Activated CD8-positive, alpha-beta memory T cell treated with anti-CD3 and anti-CD28 coated beads for 48 hours (primary cell): ENCODE measurements around the gene PPM1K.
"Not testable (repeated sequence)": the region's sequence is repeated elsewhere in the genome, so short reads cannot be mapped to it uniquely, and the experiment has no call there.

Experiments used
- DNase-seq, 3 experiments: peaks; one replicate each; pipeline ENCODE4 v3.0.0-alpha.2; 2020; ENCODE audit warnings: low read depth in 2 of 3, low spot score in 2 of 3

The PPM1K gene

DNA sequence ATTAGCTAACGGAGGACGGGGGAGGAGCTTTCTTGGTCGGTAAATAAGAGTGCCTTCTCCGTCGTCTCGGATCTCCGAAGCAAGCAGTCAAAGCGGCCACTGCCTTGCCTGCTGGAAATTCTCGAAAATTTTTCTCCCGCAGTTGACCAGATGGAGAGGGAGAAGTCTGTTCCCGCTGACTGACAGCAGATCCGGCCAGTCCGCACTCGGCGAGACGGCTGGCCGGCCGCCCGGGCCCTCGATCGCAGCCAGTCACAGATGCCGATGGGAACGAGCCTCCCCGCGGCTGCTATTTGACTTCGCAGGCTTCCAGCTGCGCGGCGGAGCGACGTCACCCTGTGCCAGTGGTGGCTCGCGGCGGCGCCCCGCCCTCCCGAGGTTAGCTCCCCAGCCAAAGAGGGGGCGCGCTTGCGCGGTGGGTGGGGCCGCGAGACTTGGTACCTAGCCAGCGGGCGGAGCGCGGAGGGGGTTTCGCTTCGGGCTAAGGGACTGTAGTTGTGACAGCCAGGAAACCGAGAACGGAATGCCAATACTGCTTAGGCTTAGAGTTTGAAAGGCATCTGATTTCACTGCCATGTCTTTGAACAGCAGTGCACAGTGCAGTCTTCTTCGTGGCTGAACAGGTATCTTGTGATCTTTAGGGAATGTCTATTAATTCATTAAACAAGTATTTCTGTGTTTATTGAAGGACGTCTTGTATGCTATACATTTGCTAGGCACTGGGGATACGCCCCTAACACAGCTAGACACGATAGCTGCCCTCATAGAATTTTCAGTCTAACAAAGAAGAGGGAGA lies at the start of gene PPM1K:
Gene PPM1K (minus strand): TSS at position 123 of the 796 bp plus-strand sequence. CDS start 5,978 bp downstream, outside the sequence.
- peak; percentile 91 to 99 (median 93) for DNase-seq

DNA sequence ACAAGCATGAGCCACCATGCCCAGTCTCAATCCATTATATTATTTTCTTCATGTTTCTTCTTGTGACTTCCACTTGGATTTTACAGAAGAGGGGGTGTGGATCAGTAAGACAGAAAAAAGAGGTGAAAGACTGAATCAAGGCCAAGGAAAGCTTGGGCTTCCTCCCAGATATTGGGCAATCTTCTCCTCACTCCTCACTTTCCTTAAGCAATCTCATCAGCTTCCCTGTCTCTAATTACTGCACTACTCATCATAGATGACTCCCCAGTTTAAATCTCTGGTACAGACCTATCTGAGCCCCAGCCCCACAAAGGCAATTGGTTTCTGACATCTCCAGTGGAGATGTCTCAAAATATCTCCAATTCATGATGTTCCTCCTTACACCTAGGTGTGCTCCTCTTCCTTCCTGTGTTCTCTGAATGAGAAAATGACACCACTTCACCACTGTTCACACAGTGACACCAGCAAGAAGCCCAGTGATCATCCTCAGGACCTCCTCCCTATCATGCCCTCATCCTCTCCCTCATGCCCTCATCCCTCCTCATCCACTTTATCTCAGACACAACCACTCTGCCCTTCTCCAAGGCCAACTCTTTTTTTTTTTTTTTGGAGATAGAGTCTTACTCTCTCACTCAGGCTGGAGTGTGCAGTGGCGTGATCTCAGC lies 49.5 kb upstream of the PPM1K start:
- DNase-seq = no peak

DNA sequence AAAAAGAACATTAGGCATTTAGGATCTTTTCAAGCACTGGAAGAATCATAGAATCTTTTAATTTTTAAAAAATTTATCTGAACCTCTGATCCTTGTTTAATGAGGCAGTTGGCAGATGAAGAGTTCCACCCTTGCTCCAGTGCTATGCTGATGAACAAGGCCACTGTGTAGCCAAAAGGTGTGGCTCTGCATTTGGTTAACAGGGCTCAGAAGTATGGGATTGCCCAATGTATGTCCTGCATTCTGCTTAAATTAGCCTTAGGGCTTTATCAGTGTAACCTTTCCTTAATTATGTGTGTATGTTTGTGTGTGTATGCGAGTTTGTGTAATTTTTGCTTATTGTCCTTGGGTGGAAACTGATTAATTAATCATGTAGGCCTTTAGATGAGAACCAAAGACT lies 43.3 kb upstream of the PPM1K start:
- DNase-seq = no peak

DNA sequence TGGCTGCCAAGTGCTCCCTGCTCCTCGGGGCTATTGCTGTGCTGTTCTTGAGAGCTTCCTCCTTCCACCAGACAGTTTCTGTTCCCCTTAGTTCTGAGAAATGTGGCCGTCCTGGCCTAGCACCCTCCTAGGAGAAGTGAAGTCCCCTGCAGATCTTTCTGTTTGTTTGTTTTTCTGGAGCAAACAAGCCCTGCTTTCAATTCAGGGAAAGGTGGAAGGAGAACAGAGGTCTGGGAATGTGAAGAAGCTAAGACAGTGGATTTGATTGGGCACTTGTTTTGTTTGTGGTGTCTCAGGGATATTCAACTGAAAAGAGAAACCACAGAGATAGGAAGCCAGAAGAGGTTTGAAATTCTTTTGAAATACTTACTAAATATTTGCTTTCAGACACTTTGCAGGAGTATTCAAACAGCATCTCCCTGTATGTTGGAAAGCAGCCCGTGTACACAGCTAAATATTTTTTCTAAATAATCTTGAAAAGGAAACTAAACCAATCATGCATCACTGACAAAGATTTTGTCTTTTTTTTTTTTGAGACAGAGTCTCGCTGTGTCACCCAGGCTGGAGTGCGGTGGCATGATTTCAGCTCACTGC lies 36.5 kb upstream of the PPM1K start:
- peak in 1 of 3 experiments; percentile 7 for DNase-seq

DNA sequence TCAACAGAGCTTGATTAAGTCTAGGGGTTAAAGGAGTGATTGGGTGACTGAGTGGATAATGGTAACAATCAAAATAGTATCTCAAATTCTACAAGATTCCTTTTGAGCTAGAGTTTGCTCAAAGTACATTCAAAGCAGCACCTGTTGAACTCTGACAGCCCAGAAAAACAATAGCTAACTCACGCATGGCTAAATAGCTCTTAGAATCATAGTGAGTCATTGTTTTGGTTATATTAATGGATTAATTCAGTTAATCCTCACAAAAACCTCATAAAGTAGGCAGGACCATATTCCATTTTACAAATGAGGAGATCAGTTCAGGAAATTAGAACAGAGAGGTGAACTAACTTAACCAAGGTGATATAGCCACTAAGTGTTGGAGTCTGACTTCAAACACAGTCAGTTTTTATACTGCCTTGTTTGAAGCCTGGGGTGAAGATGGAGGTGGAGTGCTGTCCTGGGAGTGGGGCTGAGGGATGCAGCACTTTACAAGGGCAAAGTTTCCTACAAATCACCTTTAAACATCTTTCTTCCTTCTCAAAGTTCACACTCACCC lies 35.9 kb upstream of the PPM1K start:
- peak in 1 of 3 experiments; percentile 1 for DNase-seq

DNA sequence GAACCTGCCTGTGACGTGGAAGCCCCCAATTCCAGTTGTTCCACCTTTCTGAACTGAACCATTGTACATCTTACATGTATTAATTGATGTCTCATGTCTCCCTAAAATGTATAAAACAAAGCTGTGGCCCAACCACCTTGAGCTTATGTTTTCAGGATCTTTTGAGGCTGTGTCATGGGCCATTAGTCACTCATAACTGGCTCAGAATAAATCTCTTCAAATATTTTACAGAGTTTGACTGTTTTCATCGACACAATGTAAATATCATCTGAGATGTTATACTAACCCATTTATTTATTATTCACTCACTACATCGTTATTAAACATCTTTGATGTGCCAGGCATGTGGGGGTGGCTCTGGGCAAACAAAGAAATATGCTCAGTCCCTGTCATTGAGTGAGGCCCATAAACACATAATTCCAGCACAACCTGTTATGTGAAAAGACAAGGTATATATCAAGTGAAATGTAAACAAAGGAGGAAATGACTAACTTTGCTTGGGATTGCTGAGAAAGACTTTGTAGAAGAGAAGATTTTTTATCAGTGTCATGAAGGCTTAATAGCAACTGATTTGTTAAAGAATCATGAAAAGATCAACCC lies 34.5 kb upstream of the PPM1K start:
- no peak for DNase-seq

DNA sequence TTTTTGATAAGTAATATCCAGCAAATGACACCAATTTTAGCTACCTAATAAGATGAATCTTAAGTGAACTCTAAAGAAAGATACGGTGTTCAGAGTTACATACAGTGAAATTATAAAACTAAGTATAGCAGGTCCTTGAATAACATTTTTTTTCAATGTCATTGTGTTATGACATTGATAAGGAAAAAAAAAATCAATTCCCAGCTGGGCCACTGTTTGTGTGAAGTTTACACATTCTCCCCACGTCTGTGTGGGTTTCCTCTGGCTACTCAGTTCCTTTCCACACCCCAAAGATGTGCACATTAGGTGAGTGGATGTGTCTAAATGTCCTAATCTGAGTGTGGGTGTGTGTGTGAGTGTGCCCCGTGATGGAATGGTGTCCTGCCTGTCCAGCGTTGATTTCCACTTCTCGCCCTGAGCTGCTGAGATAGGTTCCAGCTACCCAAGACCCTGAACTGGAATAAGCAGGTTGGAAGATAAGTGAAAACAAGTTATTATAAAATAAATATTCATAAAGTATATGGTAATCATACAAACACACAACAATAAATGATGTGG lies 31.2 kb upstream of the PPM1K start:
- DNase-seq = no peak

GRCh38 chr4:88313088-88313624 lies 28.8 kb upstream of the PPM1K start:
- not testable (repeated sequence) for DNase-seq

- no peak for DNase-seq
Observed at GRCh38 chr4:88308587-88308986, 24.2 kb upstream of the PPM1K start.

- no peak for DNase-seq
Observed at GRCh38 chr4:88297725-88298454, 13.5 kb upstream of the PPM1K start.

- DNase-seq = no peak
Observed at GRCh38 chr4:88297212-88297516, 12.8 kb upstream of the PPM1K start.

DNA sequence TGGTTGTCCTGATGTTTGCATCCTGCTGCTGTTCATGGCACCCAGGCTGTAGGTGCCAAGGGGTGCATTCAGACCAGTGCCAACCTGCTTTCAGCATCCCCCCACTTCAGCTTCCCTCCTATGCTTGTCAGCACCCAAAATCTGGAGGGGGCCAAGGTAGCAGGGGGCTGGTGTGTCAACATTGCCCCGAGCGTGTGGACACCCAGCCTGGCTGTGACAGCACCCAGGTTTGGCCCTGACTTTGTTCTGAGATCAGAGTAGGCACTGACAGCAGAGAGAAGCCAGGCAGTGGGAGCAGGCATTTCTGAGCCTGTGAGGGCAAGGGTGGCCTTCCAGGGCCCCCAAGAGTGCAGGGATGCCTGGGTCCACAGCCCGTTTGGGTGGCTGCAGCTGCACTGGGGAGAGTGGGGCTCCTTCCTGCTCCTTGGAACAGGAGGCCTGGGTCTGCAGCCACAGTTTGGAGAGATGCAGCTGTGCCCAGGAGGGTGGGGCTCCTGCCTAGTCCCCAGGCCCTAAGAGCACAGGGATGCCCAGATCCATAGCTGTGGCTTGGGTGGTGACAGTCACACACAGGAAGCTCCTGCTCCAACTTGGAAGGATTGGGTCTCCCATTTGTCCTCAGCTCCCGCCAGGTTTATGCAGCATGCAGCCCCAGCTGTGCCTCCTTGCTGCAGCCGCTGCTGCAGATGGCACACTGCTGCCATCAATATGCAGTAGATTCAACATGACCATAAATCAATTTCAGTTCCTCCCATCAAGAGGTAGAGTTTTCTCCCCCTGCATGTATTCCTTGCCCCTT lies 12.3 kb upstream of the PPM1K start:
- no peak for DNase-seq

- no peak for DNase-seq
Observed at GRCh38 chr4:88295656-88296055, 11.3 kb upstream of the PPM1K start.

GRCh38 chr4:88291003-88291402 lies 6.6 kb upstream of the PPM1K start:
- no peak for DNase-seq

GRCh38 chr4:88286897-88287296 lies 2.5 kb upstream of the PPM1K start:
- DNase-seq = no peak

DNA sequence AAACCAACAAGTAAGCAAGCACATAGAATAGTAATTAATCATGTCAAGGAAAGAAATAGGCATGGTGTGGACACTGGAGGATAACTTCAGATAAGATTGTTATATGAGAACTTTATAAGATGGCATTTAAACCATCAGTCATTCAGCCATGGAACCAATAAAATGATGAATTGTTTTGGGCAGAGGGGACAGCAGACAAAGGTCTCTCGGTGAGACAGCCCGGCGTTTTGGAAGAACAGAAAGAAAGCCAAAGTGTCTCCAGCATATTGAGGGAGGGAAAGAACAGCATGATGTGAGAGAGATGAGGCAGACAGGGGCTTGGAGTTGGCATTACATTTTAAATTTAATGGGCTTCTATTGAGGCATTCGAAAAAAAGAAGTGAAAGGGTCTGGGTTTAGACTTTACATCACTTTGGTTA lies 883 bp upstream of the PPM1K start:
- no peak for DNase-seq

GRCh38 chr4:88283661-88284438 lies 511 bp downstream of the PPM1K start:
- DNase-seq = peak; percentile 23 to 41 (median 32)

DNA sequence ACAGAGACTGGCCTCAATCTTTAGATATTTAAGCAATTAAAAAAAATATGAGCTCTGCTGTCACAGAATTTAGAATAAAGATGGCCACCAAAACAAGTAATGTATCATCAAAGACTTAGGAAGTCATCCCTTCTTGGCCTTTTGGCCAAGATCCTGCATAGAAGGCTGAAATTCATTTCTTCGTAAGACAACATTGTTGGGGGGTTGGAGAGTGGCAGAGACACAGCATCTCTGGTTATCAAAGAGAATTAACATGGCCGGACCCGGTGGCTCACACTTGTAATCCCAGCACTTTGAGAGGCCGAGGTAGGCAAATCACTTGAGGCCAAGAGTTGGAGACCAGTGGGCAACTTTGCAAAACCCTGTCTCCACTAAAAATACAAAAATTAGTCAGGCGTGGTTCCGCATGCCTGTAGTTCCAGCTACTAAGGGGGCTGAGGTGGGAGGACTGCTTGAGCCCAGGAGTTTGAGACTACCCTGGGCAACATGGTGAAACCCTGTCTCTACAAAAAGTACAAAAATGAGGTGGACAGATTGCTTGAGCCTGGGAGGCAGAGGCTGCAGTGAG lies 4.0 kb downstream of the PPM1K start:
- DNase-seq = no peak
